H9 (cell line): ENCODE measurements around the gene BBC3. TPM values are rescaled to one million over a fixed set of nuclear protein-coding genes. Genes with fewer than 3 reads are reported as not detected.

Experiments
- DNase-seq: peaks from one replicate; pipeline ENCODE4 v3.0.0-alpha.2; 2017
- H2AFZ ChIP-seq: one replicate; pipeline ENCODE4 v1.6.1; 2013; ENCODE audit warnings: mild to moderate bottlenecking, low read length, control low read depth, moderate library complexity
- H2AK5ac ChIP-seq: 2 replicates; pipeline ENCODE4 v1.6.1; 2013; ENCODE audit warnings: low read length, control low read depth, mixed read lengths; ENCODE audit not compliant: insufficient read length
- H2BK120ac ChIP-seq: one replicate; pipeline ENCODE4 v1.6.1; 2013; ENCODE audit warnings: low read depth, mild to moderate bottlenecking, low read length, control low read depth, inconsistent platforms; ENCODE audit not compliant: poor library complexity, severe bottlenecking
- H2BK12ac ChIP-seq: 2 replicates; pipeline ENCODE4 v1.6.1; 2013; ENCODE audit warnings: low read length, control low read depth, mixed read lengths, low read depth; ENCODE audit not compliant: insufficient read length
- H2BK15ac ChIP-seq: 2 replicates; pipeline ENCODE4 v1.6.1; 2013; ENCODE audit warnings: low read depth, low read length, control low read depth
- H2BK20ac ChIP-seq: one replicate; pipeline ENCODE4 v1.6.1; 2013; ENCODE audit warnings: low read depth, mild to moderate bottlenecking, low read length, control low read depth, inconsistent platforms; ENCODE audit not compliant: poor library complexity, severe bottlenecking
- H2BK5ac ChIP-seq: 2 replicates; pipeline ENCODE4 v1.6.1; 2013; ENCODE audit warnings: low read length, control low read depth, mixed read lengths; ENCODE audit not compliant: insufficient read length
- H3K14ac ChIP-seq: 2 replicates; pipeline ENCODE4 v1.6.1; 2013; ENCODE audit warnings: low read length, control low read depth; ENCODE audit not compliant: insufficient read depth
- H3K18ac ChIP-seq: 2 replicates; pipeline ENCODE4 v1.6.1; 2013; ENCODE audit warnings: low read depth, mild to moderate bottlenecking, mixed read lengths, low read length, control low read depth; ENCODE audit not compliant: insufficient read length
- H3K23ac ChIP-seq: 2 replicates; pipeline ENCODE4 v1.6.1; 2013; ENCODE audit warnings: low read length, control low read depth, mixed read lengths, low read depth; ENCODE audit not compliant: insufficient read length
- H3K23me2 ChIP-seq: 2 replicates; pipeline ENCODE4 v1.6.1; 2013; ENCODE audit warnings: low read depth, mild to moderate bottlenecking, mixed read lengths, low read length, control low read depth; ENCODE audit not compliant: insufficient read length, poor library complexity, severe bottlenecking
- H3K27ac ChIP-seq: 2 replicates; pipeline ENCODE4 v1.5.1; 2013; ENCODE audit warnings: low read length, control low read depth, mixed read lengths, low read depth; ENCODE audit not compliant: insufficient read length
- H3K27me3 ChIP-seq: 2 replicates; pipeline ENCODE4 v1.6.1; 2013; ENCODE audit warnings: low read length, control low read depth, inconsistent platforms; ENCODE audit not compliant: insufficient read depth
- H3K4ac ChIP-seq: 2 replicates; pipeline ENCODE4 v1.6.1; 2013; ENCODE audit warnings: low read depth, mild to moderate bottlenecking, control low read depth, inconsistent platforms, low read length, moderate library complexity
- H3K4me1 ChIP-seq: 2 replicates; pipeline ENCODE4 v1.6.1; 2013; ENCODE audit warnings: low read length, control low read depth, inconsistent platforms; ENCODE audit not compliant: insufficient read depth
- H3K4me2 ChIP-seq: 2 replicates; pipeline ENCODE4 v1.6.1; 2013; ENCODE audit warnings: low read length, control low read depth, mixed read lengths; ENCODE audit not compliant: insufficient read length, insufficient read depth
- H3K56ac ChIP-seq: 2 replicates; pipeline ENCODE4 v1.6.1; 2013; ENCODE audit warnings: low read depth, mild to moderate bottlenecking, mixed read lengths, low read length, control low read depth; ENCODE audit not compliant: insufficient read length
- H3K79me1 ChIP-seq: 2 replicates; pipeline ENCODE4 v1.6.1; 2013; ENCODE audit warnings: low read depth, mild to moderate bottlenecking, moderate library complexity, low read length, control low read depth, inconsistent platforms; ENCODE audit not compliant: insufficient read depth, poor library complexity, severe bottlenecking
- H3K79me2 ChIP-seq: 2 replicates; pipeline ENCODE4 v1.6.1; 2013; ENCODE audit warnings: low read length, control low read depth, inconsistent platforms; ENCODE audit not compliant: insufficient read depth
- H3K9ac ChIP-seq: 2 replicates; pipeline ENCODE4 v1.6.1; 2013; ENCODE audit warnings: low read length, control low read depth, mixed read lengths; ENCODE audit not compliant: insufficient read length; ENCODE audit errors: extremely low read depth
- H3K9me3 ChIP-seq: one replicate; pipeline ENCODE4 v1.6.1; 2013; ENCODE audit warnings: low read depth, low read length, inconsistent platforms; ENCODE audit not compliant: control insufficient read depth
- H3T11ph ChIP-seq: one replicate; pipeline ENCODE4 v1.6.1; 2013; ENCODE audit warnings: mild to moderate bottlenecking, low read length, control low read depth, inconsistent platforms
- H4K20me1 ChIP-seq: one replicate; pipeline ENCODE4 v1.6.1; 2013; ENCODE audit not compliant: control insufficient read depth, insufficient read length, insufficient read depth
- H4K5ac ChIP-seq: 2 replicates; pipeline ENCODE4 v1.6.1; 2013; ENCODE audit warnings: low read depth, mild to moderate bottlenecking, mixed read lengths, low read length, control low read depth; ENCODE audit not compliant: insufficient read length
- H4K8ac ChIP-seq: replicated peaks from 2 replicates; pipeline ENCODE4 v1.6.1; 2013; ENCODE audit warnings: low read length, control low read depth, mixed read lengths, low read depth; ENCODE audit not compliant: insufficient read length
- H4K91ac ChIP-seq: 2 replicates; pipeline ENCODE4 v1.6.1; 2013; ENCODE audit warnings: low read depth, mild to moderate bottlenecking, moderate library complexity, mixed read lengths, low read length, control low read depth; ENCODE audit not compliant: insufficient read length
- H3K27ac Mint-ChIP-seq, 3 experiments: 2 replicates in 2 of 3; 3 replicates in 1 of 3; pipeline ENCODE4 v1.8.0; 2020 to 2021; ENCODE audit warnings: mixed read lengths in 3 of 3, mild to moderate bottlenecking in 1 of 3, moderate library complexity in 1 of 3
- H3K27me3 Mint-ChIP-seq: 2 replicates; pipeline ENCODE4 v1.8.0; 2021; ENCODE audit warnings: low read depth, mild to moderate bottlenecking, moderate library complexity, mixed read lengths
- H3K36me3 Mint-ChIP-seq, 3 experiments: 2 replicates in 2 of 3; 3 replicates in 1 of 3; pipeline ENCODE4 v1.8.0; 2020 to 2021; ENCODE audit warnings: low read depth in 3 of 3, mixed read lengths in 3 of 3; ENCODE audit not compliant: insufficient read depth in 1 of 3
- H3K4me1 Mint-ChIP-seq, 2 experiments: 2 replicates each; pipeline ENCODE4 v1.8.0; 2020; ENCODE audit warnings: mixed read lengths in 2 of 2
- H3K4me3 Mint-ChIP-seq, 2 experiments: 2 replicates in 1 of 2; 3 replicates in 1 of 2; pipeline ENCODE4 v1.8.0; 2020 to 2021; ENCODE audit warnings: mild to moderate bottlenecking in 2 of 2, mixed read lengths in 2 of 2, moderate library complexity in 1 of 2
- H3K9me3 Mint-ChIP-seq, 2 experiments: 2 replicates in 1 of 2; 3 replicates in 1 of 2; pipeline ENCODE4 v1.8.0; 2020; ENCODE audit warnings: mild to moderate bottlenecking in 2 of 2, mixed read lengths in 2 of 2, moderate library complexity in 1 of 2
- WGBS: extraction: QIAGEN DNeasy Blood & Tissue Kit; methylation state at CpG from one replicate; pipeline ENCODE4 v1.1.7; 2013; ENCODE audit warnings: missing lambda C conversion rate, low lambda C conversion rate, mixed read lengths; ENCODE audit not compliant: insufficient read length; ENCODE audit errors: extremely low coverage; 5-methylcytosine and 5-hydroxymethylcytosine counted together
- total RNA-seq: library from RNA; stranded (reverse); gene quantifications from 2 replicates; pipeline ENCODE4 v1.2.1, GENCODE V29; 2021
- TF ChIP-seq, protein P1 (sequence below): fragments of 200-600 bp; sonication (generic); conservative IDR thresholded peaks from 3 replicates; pipeline ENCODE4 v1.8.0; 2021; ENCODE audit warnings: antibody characterized with exemption, mild to moderate bottlenecking

Gene BBC3
- total RNA-seq, 1 experiment from 2014 or later = 23.2 TPM

DNA sequence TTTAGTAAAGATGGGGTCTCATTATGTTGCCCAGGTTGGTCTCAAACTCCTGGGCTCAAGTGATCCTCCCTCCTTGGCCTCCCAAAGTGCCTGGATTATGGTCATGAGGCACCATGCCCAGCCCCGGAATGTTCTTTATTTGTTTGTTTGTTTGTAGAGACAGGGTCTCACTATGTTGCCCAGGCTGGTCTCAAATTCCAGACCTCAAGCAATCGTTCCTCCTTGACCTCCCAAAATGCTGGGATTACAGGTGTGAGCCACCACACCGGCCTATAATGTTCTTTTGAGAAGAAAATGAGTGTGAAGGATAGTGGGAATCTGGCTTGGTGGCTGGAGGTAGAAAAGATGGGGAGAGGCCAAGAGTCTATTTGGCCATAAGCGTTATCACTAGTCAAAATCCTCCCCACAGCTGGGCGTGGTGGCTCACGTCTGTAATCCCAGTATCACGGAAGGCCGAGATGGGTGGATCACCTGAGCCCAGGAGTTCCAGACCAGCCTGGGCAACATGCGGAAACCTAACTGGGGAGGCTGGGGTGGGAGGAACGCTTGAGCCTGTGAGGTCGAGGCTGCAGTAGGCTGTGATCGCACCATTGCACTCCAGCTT is 5.2 kb upstream of the BBC3 start:
- Histone ChIP-seq H2AFZ (no peak overlapping the region), H2BK5ac (no peak overlapping the region), H3K79me1 (no peaks in the 10 kb centered on the region), H3K4me1 (peaks cover 10% of the 10 kb centered on the region; the same call in 1 of the 2 replicates), H3K18ac (no peak overlapping the region), H3K9ac (no peak overlapping the region), H4K91ac (no peak overlapping the region), H3K4me2 (no peak overlapping the region), H3K27me3 (no peaks in the 10 kb centered on the region; the same call in 1 of the 2 replicates), H4K20me1 (no peaks in the 10 kb centered on the region), H3K27ac (no peak overlapping the region), H3K9me3 (no peaks in the 10 kb centered on the region), H3K79me2 (no peaks in the 10 kb centered on the region), H3K14ac (no peak overlapping the region; the same call in 1 of the 2 replicates), H2BK20ac (no peak overlapping the region), H3K23ac (no peak overlapping the region), H2BK120ac (no peak overlapping the region), H3K4ac (no peak overlapping the region), H4K8ac (no peak overlapping the region), H2BK12ac (no peak overlapping the region), H2BK15ac (no peak overlapping the region), H4K5ac (no peak overlapping the region), H3T11ph (no peak overlapping the region), H2AK5ac (no peak overlapping the region), H3K23me2 (peaks cover 10% of the 10 kb centered on the region), H3K56ac (no peak overlapping the region)
- Mint-ChIP-seq H3K4me3 (no peak overlapping the region), H3K27ac (no peak overlapping the region; a peak in 1 of 7 replicates), H3K9me3 (peaks cover 0 to 3% of the 10 kb centered on the region in 2 experiments; a peak in 2 of 5 replicates), H3K27me3 (peaks cover 25% of the 10 kb centered on the region), H3K36me3 (no peaks in the 10 kb centered on the region), H3K4me1 (peaks cover 26 to 30% of the 10 kb centered on the region in 2 experiments)
- DNase-seq = no peak
- TF ChIP-seq, protein P1, sequence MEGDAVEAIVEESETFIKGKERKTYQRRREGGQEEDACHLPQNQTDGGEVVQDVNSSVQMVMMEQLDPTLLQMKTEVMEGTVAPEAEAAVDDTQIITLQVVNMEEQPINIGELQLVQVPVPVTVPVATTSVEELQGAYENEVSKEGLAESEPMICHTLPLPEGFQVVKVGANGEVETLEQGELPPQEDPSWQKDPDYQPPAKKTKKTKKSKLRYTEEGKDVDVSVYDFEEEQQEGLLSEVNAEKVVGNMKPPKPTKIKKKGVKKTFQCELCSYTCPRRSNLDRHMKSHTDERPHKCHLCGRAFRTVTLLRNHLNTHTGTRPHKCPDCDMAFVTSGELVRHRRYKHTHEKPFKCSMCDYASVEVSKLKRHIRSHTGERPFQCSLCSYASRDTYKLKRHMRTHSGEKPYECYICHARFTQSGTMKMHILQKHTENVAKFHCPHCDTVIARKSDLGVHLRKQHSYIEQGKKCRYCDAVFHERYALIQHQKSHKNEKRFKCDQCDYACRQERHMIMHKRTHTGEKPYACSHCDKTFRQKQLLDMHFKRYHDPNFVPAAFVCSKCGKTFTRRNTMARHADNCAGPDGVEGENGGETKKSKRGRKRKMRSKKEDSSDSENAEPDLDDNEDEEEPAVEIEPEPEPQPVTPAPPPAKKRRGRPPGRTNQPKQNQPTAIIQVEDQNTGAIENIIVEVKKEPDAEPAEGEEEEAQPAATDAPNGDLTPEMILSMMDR = no peak
- WGBS = no CpG with 5 or more reads among the region's 12 CpGs
